ENCODE results near the gene ASXL1.
"Not testable (repeated sequence)": the region's sequence is repeated elsewhere in the genome, so short reads cannot be mapped to it uniquely, and the experiment has no call there.

Gene ASXL1

DNA sequence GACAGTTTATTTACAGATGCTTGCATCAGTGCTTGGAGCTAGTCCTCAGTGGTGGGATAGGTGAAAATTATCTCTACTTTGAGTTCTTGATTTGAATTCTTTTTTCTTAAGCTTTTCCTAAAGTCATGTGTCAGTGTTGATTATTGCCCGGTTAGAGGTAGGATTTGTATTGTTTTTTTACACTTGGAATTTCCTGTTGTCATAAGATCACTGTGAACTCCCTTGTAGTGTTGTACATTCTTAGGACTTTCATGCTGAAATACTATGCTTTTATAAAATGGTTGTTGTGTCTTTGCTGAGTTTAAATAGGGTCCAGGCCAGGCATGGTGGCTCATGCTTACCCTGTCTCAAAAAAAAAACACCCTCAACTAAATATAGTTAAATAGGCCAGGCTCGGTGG lies 20.3 kb downstream of the ASXL1 start:
- TF ChIP-seq, protein P1, sequence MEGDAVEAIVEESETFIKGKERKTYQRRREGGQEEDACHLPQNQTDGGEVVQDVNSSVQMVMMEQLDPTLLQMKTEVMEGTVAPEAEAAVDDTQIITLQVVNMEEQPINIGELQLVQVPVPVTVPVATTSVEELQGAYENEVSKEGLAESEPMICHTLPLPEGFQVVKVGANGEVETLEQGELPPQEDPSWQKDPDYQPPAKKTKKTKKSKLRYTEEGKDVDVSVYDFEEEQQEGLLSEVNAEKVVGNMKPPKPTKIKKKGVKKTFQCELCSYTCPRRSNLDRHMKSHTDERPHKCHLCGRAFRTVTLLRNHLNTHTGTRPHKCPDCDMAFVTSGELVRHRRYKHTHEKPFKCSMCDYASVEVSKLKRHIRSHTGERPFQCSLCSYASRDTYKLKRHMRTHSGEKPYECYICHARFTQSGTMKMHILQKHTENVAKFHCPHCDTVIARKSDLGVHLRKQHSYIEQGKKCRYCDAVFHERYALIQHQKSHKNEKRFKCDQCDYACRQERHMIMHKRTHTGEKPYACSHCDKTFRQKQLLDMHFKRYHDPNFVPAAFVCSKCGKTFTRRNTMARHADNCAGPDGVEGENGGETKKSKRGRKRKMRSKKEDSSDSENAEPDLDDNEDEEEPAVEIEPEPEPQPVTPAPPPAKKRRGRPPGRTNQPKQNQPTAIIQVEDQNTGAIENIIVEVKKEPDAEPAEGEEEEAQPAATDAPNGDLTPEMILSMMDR (IDR thresholded peaks at IDR 0.05; ENCODE audit: borderline replicate concordance, insufficient read depth, low read depth, low read length): no peak
- no peak overlapping the region for H3K4me3 ChIP-seq (ENCODE audit: low read depth, low read length)

DNA sequence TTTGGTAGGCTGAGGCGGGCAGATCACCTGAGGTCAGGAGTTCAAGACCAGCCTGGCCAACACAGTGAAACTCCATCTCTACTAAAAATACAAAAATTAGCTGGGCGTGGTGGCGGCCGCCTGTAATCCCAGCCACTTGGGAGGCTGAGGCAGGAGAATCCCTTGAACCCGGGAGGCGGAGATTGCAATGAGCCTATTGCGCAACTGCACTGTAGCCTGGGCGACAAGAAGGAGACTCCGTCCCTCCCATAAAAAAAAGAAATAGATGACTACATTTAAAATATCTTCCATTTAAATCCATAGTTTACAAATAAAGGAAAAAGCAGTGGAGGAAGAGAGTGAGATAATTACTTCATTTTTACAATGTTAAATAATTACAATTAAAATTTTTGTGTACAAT lies 21.9 kb downstream of the ASXL1 start:
- not testable (repeated sequence) for H3K4me3 ChIP-seq (ENCODE audit: low read depth, low read length)

DNA sequence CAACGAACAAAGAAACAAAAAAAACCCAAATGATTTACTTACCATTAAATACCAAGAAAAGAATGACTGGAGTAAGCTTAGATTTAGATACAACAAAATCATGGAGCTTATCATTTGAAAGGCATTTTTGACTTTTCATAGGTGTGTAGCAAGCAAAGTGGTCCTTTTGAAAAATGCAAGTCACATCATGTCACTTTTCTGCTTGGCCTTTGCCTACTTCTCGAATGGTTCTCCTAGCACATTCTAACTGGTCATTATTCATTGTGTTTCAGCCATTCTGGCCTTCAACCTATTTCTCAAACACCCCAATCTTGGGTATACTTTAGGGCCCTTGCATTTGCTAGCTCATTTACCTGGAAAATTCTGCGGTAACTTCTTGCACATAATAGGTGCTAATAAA lies 22.6 kb downstream of the ASXL1 start:
- no peak overlapping the region for H3K4me3 ChIP-seq (ENCODE audit: low read depth, low read length)
- TF ChIP-seq, protein P1 (IDR thresholded peaks at IDR 0.05; ENCODE audit: borderline replicate concordance, insufficient read depth, low read depth, low read length): no peak

DNA sequence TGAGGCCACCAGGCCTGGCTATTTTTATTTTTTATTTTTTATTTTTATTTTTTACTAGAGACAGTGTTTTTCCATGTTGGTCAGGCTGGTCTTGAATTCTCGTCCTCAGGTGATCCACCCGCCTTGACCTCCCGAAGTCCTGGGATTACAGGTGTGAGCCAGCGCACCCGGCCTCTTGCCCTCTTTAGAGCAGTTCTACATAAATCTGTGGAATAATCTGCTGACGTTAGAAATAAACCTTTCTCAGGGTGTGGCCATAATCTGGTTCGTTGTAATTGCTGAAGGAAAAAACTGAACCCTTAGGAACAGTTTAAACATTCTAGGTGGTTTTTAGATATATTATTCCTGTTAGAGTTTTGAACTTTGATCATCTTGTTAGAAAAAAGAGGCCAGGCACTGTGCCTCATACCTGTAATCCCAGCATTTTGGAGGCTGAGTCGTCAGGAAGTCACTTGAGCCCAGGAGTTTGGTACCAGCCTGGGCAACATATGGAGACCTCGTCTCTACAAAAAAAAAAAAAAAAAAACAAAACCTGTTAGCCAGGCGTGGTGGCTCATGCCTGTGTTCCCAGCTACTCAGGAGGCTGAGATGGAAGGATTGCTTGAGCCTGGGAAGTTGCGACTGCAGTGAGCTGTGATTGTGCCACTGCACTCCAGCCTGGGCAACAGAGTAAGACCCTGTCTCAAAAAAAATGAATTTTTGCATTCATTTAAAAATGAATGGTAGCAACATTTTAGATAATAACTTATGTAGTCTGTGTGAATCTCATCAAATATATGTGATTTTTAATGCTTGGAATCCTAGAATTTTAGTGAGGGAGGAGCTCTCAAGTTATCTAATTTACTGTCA lies 24.2 kb downstream of the ASXL1 start:
- no peak overlapping the region for H3K4me3 ChIP-seq (ENCODE audit: low read depth, low read length)
- TF ChIP-seq, protein P1 (IDR thresholded peaks at IDR 0.05; ENCODE audit: borderline replicate concordance, insufficient read depth, low read depth, low read length): no peak

DNA sequence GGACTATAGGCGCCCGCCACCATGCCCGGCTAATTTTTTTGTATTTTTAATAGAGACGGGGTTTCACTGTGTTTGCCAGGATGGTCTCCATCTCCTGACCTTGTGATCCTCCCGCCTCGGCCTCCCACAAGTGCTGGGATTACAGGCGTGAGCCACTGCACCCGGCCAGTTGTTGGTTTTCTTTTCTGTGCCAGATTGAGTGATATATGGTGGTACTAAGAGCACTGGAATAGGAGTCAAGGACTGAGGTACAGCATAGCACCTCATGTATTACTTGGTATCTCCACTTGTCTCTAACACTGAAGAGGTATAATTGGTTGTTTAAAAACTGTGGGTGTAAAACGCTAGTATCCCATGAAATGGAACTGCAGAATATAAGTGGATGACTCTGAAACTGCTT lies 25.3 kb downstream of the ASXL1 start:
- not testable (repeated sequence) for H3K4me3 ChIP-seq (ENCODE audit: low read depth, low read length)

DNA sequence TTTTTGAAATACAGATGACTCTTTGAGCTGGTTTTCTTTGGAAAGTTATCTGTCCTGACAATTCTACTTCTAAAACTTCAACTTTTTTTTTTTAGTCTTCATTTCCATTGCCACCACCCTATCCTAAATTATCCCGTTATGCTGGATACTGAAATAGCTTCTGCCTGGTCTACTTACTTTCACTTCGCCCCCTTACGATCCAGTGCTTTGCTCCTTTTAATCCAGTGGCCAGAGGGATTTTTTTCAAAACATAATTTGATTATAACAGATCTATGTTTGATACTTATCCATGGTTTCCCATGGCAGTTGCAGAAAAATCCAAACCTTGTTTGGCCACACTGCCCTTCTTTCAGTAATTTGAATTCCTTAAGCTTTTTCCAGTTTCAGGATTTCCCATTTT lies 27.4 kb downstream of the ASXL1 start:
- TF ChIP-seq, protein P1 (IDR thresholded peaks at IDR 0.05; ENCODE audit: borderline replicate concordance, insufficient read depth, low read depth, low read length): no peak
- no peak overlapping the region for H3K4me3 ChIP-seq (ENCODE audit: low read depth, low read length)

DNA sequence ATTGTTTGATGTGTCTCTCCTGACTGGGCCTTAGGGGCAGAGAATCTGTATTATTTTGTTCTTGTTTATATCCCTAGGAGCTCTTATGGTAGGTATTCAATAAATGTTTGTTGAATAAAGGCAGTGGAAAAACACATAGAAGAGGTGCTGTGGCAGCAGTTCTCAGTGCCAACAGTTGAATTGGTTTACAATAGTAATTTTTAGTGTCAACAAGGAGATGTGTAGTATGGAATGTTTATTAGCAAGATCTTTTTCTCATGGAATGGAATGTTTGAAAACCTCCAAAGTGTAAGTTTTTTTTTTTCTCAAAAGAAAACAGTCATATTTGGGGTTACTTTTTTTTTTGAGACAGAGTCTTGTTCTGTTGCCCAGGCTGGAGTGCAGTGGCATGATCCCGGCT lies 28.0 kb downstream of the ASXL1 start:
- H3K4me3 ChIP-seq (ENCODE audit: low read depth, low read length): no peak overlapping the region
- TF ChIP-seq, protein P1 (IDR thresholded peaks at IDR 0.05; ENCODE audit: borderline replicate concordance, insufficient read depth, low read depth, low read length): no peak

DNA sequence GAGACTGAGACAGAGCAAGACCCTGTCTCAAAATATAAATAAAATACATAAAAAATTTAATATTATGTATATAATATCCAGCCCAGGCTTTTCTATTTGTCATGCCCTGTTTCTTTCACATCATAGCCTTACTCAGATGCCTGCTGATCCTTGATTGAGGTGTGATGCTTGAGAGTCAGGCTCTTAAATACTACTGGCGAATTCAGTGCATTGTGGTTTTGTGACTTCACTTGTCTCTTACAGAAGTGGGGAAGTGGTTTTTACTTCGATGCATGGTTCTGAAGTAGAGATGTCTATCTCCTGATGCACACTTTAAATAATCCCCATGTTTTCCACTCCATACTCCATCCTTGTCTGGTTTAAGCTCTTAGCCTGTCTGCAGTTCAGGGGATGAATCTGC lies 29.1 kb downstream of the ASXL1 start:
- TF ChIP-seq, protein P1 (IDR thresholded peaks at IDR 0.05; ENCODE audit: borderline replicate concordance, insufficient read depth, low read depth, low read length): no peak
- H3K4me3 ChIP-seq (ENCODE audit: low read depth, low read length): no peak overlapping the region

All from GM12875 (cell line).